ENCODE results near the gene GDPD5.
"Not testable (repeated sequence)": the region's sequence is repeated elsewhere in the genome, so short reads cannot be mapped to it uniquely, and the experiment has no call there.

The GDPD5 gene

GRCh38 chr11:75409971-75410370 is 115.8 kb downstream of the GDPD5 start:
- H3K9ac ChIP-seq (ENCODE audit: low read length); DNase-seq (ENCODE audit: low read depth); H3K4me3 ChIP-seq (ENCODE audit: low read length); H3K9me3 ChIP-seq (ENCODE audit: control insufficient read depth, low read length); H3K27me3 ChIP-seq (replicated peaks; ENCODE audit: control insufficient read depth, insufficient read depth, low read length): not testable (repeated sequence)
- peaks cover 56% of the 10 kb centered on the region for H3K36me3 ChIP-seq (ENCODE audit: control insufficient read depth, insufficient read depth, low read length, severe bottlenecking)
- peaks cover 12% of the 10 kb centered on the region for H3K4me1 ChIP-seq (ENCODE audit: control insufficient read depth, insufficient read depth, low read length)

- DNase-seq (ENCODE audit: low read depth): no peak
- Histone ChIP-seq H3K9ac (ENCODE audit: low read length) (no peak overlapping the region), H3K27me3 (replicated peaks; ENCODE audit: control insufficient read depth, insufficient read depth, low read length) (no peaks in the 10 kb centered on the region), H3K9me3 (ENCODE audit: control insufficient read depth, low read length) (no peaks in the 10 kb centered on the region), H3K4me3 (ENCODE audit: low read length) (no peak overlapping the region), H3K4me1 (ENCODE audit: control insufficient read depth, insufficient read depth, low read length) (peaks cover 9% of the 10 kb centered on the region), H3K36me3 (ENCODE audit: control insufficient read depth, insufficient read depth, low read length, severe bottlenecking) (peaks cover 60% of the 10 kb centered on the region)
Observed at GRCh38 chr11:75408957-75409219, 116.9 kb downstream of the GDPD5 start.

DNA sequence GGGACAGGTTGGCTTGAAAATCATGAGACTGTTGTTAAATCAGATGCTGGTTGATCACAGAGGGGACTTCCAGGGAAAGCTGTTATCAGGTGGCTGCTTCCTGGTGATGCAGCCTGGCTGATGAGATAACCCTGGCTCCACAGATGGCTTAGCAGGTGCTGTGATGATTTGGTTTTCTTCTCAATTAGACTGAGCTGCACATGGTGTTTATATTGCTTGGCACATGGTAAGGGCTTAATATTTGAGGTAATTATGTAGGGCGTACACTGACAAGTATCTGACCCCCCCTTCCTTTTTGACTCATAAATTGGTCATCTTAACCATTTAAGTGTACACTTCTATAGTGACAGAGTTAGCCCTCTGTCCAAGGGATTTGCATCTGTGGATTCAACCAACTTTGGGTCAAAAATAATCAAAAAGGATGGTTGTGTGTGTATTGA is 119.4 kb downstream of the GDPD5 start:
- Histone ChIP-seq H3K9ac (ENCODE audit: low read length) (peak overlapping the region; percentile 7), H3K4me3 (ENCODE audit: low read length) (no peak overlapping the region)

GRCh38 chr11:75403983-75404658 is 121.6 kb downstream of the GDPD5 start:
- H3K27me3 ChIP-seq (replicated peaks; ENCODE audit: control insufficient read depth, insufficient read depth, low read length): no peaks in the 10 kb centered on the region
- no peak overlapping the region for H3K9ac ChIP-seq (ENCODE audit: low read length)
- H3K4me3 ChIP-seq (ENCODE audit: low read length): no peak overlapping the region
- DNase-seq (ENCODE audit: low read depth): no peak
- H3K9me3 ChIP-seq (ENCODE audit: control insufficient read depth, low read length): no peaks in the 10 kb centered on the region
- H3K36me3 ChIP-seq (ENCODE audit: control insufficient read depth, insufficient read depth, low read length, severe bottlenecking): peaks cover 78% of the 10 kb centered on the region
- peaks cover 25% of the 10 kb centered on the region for H3K4me1 ChIP-seq (ENCODE audit: control insufficient read depth, insufficient read depth, low read length)

More for the DNA sequence above, 119.4 kb downstream of the GDPD5 start:
- Histone ChIP-seq H3K9me3 (ENCODE audit: control insufficient read depth, low read length) (no peaks in the 10 kb centered on the region), H3K36me3 (ENCODE audit: control insufficient read depth, insufficient read depth, low read length, severe bottlenecking) (peaks cover 73% of the 10 kb centered on the region), H3K4me1 (ENCODE audit: control insufficient read depth, insufficient read depth, low read length) (peaks cover 22% of the 10 kb centered on the region), H3K27me3 (replicated peaks; ENCODE audit: control insufficient read depth, insufficient read depth, low read length) (no peaks in the 10 kb centered on the region)
- no peak for DNase-seq (ENCODE audit: low read depth)

GRCh38 chr11:75403037-75403436 is 122.7 kb downstream of the GDPD5 start:
- H3K9me3 ChIP-seq (ENCODE audit: control insufficient read depth, low read length): no peaks in the 10 kb centered on the region
- H3K36me3 ChIP-seq (ENCODE audit: control insufficient read depth, insufficient read depth, low read length, severe bottlenecking): peaks cover 70% of the 10 kb centered on the region

GRCh38 chr11:75402002-75402773 is 123.6 kb downstream of the GDPD5 start:
- peaks cover 25% of the 10 kb centered on the region for H3K4me1 ChIP-seq (ENCODE audit: control insufficient read depth, insufficient read depth, low read length)
- peak overlapping the region; percentile 100 for H3K9ac ChIP-seq (ENCODE audit: low read length)
- H3K36me3 ChIP-seq (ENCODE audit: control insufficient read depth, insufficient read depth, low read length, severe bottlenecking): peaks cover 64% of the 10 kb centered on the region
- H3K27me3 ChIP-seq (replicated peaks; ENCODE audit: control insufficient read depth, insufficient read depth, low read length): no peaks in the 10 kb centered on the region
- no peak for DNase-seq (ENCODE audit: low read depth)
- H3K4me3 ChIP-seq (ENCODE audit: low read length): peak overlapping the region; percentile 100
- no peaks in the 10 kb centered on the region for H3K9me3 ChIP-seq (ENCODE audit: control insufficient read depth, low read length)

More at GRCh38 chr11:75403037-75403436, 122.7 kb downstream of the GDPD5 start:
- Histone ChIP-seq H3K4me3 (ENCODE audit: low read length) (no peak overlapping the region), H3K9ac (ENCODE audit: low read length) (peak overlapping the region; percentile 18), H3K4me1 (ENCODE audit: control insufficient read depth, insufficient read depth, low read length) (peaks cover 25% of the 10 kb centered on the region), H3K27me3 (replicated peaks; ENCODE audit: control insufficient read depth, insufficient read depth, low read length) (no peaks in the 10 kb centered on the region)
- no peak for DNase-seq (ENCODE audit: low read depth)

DNA sequence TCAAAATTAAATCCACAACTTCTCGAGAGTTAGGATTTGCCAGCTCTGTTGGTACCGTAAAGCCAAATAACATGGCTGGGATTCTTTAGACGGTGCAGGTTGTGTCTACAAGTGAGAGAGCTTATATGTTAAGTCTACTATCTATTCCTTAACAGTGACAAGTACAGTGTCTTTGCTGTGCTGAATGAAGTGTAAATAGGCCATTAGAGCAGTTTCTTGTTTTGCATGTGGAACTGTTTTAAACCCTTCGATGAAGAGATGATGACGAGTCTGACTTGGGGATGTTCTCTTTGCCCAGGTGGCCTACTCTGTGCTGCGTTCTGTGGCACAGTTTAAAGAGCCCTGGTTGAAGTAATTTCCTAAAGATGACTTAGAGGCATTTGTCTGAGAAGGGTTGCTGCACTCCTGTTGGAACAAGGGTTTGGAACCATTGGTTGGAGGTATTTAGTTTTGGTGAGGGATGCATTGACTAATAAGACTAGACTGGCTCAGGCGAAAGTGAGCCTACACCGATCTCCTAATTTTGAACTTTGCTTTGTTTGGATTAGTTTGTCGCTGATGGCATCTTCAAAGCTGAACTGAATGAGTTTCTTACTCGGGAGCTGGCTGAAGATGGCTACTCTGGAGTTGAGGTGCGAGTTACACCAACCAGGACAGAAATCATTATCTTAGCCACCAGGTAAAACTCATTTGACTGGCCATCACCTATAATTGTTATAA is 125.4 kb downstream of the GDPD5 start:
- H3K9me3 ChIP-seq (ENCODE audit: control insufficient read depth, low read length): no peaks in the 10 kb centered on the region
- H3K4me1 ChIP-seq (ENCODE audit: control insufficient read depth, insufficient read depth, low read length): peaks cover 22% of the 10 kb centered on the region
- H3K27me3 ChIP-seq (replicated peaks; ENCODE audit: control insufficient read depth, insufficient read depth, low read length): peaks cover 3% of the 10 kb centered on the region
- DNase-seq (ENCODE audit: low read depth): peak; percentile 48
- H3K4me3 ChIP-seq (ENCODE audit: low read length): peak overlapping the region; percentile 100
- peaks cover 45% of the 10 kb centered on the region for H3K36me3 ChIP-seq (ENCODE audit: control insufficient read depth, insufficient read depth, low read length, severe bottlenecking)
- peak overlapping the region; percentile 100 for H3K9ac ChIP-seq (ENCODE audit: low read length)

- Histone ChIP-seq H3K9ac (ENCODE audit: low read length) (peak within 1 kb of the TSS; percentile 100), H3K36me3 (ENCODE audit: control insufficient read depth, insufficient read depth, low read length, severe bottlenecking) (peaks cover 37% of the 10 kb centered on the region), H3K9me3 (ENCODE audit: control insufficient read depth, low read length) (no peaks in the 10 kb centered on the region), H3K27me3 (replicated peaks; ENCODE audit: control insufficient read depth, insufficient read depth, low read length) (peaks cover 3% of the 10 kb centered on the region), H3K4me3 (ENCODE audit: low read length) (peak within 1 kb of the TSS; percentile 100), H3K4me1 (ENCODE audit: control insufficient read depth, insufficient read depth, low read length) (peaks cover 22% of the 10 kb centered on the region)
- peak; percentile 97 for DNase-seq (ENCODE audit: low read depth)
Observed at GRCh38 chr11:75399344-75400145, 126.2 kb downstream of the GDPD5 start, which contains the start of gene RPS3. Gene RPS3 (plus strand): TSS chr11:75399518. CDS start chr11:75399548, 30 bp downstream.

GRCh38 chr11:75398906-75399305 is 126.8 kb downstream of the GDPD5 start:
- peaks cover 31% of the 10 kb centered on the region for H3K36me3 ChIP-seq (ENCODE audit: control insufficient read depth, insufficient read depth, low read length, severe bottlenecking)
- H3K9me3 ChIP-seq (ENCODE audit: control insufficient read depth, low read length): no peaks in the 10 kb centered on the region
- no peak overlapping the region for H3K9ac ChIP-seq (ENCODE audit: low read length)
- peaks cover 22% of the 10 kb centered on the region for H3K4me1 ChIP-seq (ENCODE audit: control insufficient read depth, insufficient read depth, low read length)
- peaks cover 3% of the 10 kb centered on the region for H3K27me3 ChIP-seq (replicated peaks; ENCODE audit: control insufficient read depth, insufficient read depth, low read length)
- H3K4me3 ChIP-seq (ENCODE audit: low read length): no peak overlapping the region
- no peak for DNase-seq (ENCODE audit: low read depth)

DNA sequence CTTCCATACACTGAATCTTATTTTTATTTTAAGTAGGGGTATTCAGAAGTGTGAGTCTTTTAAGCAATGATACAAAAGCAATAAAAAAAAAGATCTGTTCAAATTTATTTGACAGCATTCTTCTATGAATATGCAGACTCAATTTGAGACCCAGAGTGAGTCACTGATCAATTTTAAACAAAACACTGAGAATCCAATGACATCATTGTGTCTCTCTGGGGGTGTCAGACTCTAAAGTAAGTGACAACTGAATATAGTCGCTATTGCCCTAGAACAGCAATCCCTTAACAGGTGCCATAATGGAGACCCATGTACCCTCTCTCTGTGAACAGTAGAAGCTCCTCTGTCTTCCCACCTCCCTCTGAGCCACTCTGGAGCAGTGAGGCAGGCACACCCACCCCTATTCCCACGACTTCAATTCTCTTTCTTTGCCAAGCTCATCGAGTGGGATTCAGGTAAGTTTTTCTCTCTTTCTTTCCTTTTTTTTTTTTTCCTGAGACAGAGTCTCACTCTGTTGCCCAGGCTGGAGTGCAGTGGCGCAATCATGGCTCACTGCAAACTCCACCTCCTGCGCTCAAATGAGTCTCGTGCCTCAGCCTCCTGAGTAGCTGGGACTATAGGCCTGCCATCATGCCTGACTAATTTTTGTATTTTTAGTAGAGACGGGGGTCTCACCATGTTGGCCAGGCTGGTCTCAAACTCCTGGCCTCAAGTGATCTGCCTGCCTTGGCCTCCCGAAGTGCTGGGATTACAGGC is 131.5 kb downstream of the GDPD5 start:
- no peak overlapping the region for H3K4me3 ChIP-seq (ENCODE audit: low read length)
- no peaks in the 10 kb centered on the region for H3K36me3 ChIP-seq (ENCODE audit: control insufficient read depth, insufficient read depth, low read length, severe bottlenecking)
- no peak for DNase-seq (ENCODE audit: low read depth)
- H3K9ac ChIP-seq (ENCODE audit: low read length): no peak overlapping the region
- H3K9me3 ChIP-seq (ENCODE audit: control insufficient read depth, low read length): no peaks in the 10 kb centered on the region
- peaks cover 3% of the 10 kb centered on the region for H3K27me3 ChIP-seq (replicated peaks; ENCODE audit: control insufficient read depth, insufficient read depth, low read length)
- no peaks in the 10 kb centered on the region for H3K4me1 ChIP-seq (ENCODE audit: control insufficient read depth, insufficient read depth, low read length)

All from adipocyte (in vitro differentiated cells).